GM23338 (cell line): Measurements from ENCODE around the gene DNAJC11. TPM values are rescaled to one million over a fixed set of nuclear protein-coding genes. Genes with fewer than 3 reads are reported as not detected.

ENCODE experiments used
- ATAC-seq: fragments of 200-7000 bp; cut with Tn5 transposase; 3 replicates; pipeline ENCODE4 v1.9.1; 2020
- DNase-seq: peaks from one replicate; pipeline ENCODE4 v3.0.0-alpha.2; 2015; ENCODE audit warnings: low spot score
- H2AFZ ChIP-seq: fragments of 200-600 bp; sonication (generic); 2 replicates; pipeline ENCODE4 v1.8.0; 2016; ENCODE audit warnings: antibody characterized with exemption, mild to moderate bottlenecking, moderate library complexity
- H3F3A ChIP-seq: fragments of 200-600 bp; sonication (generic); replicated peaks from 2 replicates; pipeline ENCODE4 v1.8.0; 2017; ENCODE audit warnings: antibody characterized with exemption, mixed run types, low read depth
- H3K27ac ChIP-seq: fragments of 200-600 bp; sonication (generic); 2 replicates; pipeline ENCODE4 v1.6.1; 2016; ENCODE audit warnings: low read depth
- H3K27me3 ChIP-seq: fragments of 200-600 bp; sonication (generic); 2 replicates; pipeline ENCODE4 v1.8.0; 2016; ENCODE audit warnings: mild to moderate bottlenecking, mixed run types, moderate library complexity; ENCODE audit not compliant: insufficient read depth
- H3K36me3 ChIP-seq: fragments of 200-600 bp; sonication (generic); 2 replicates; pipeline ENCODE4 v1.8.0; 2016; ENCODE audit warnings: mild to moderate bottlenecking; ENCODE audit not compliant: insufficient read depth
- H3K4me1 ChIP-seq: fragments of 200-600 bp; sonication (generic); 2 replicates; pipeline ENCODE4 v1.8.0; 2016; ENCODE audit warnings: mild to moderate bottlenecking, moderate library complexity; ENCODE audit not compliant: insufficient read depth
- H3K4me2 ChIP-seq: fragments of 200-600 bp; sonication (generic); 2 replicates; pipeline ENCODE4 v1.7.1; 2017; ENCODE audit warnings: mixed run types
- H3K4me3 ChIP-seq: fragments of 200-600 bp; sonication (generic); 2 replicates; pipeline ENCODE4 v1.6.1; 2016; ENCODE audit warnings: mixed run types
- H3K79me2 ChIP-seq: fragments of 200-600 bp; sonication (generic); replicated peaks from 2 replicates; pipeline ENCODE4 v1.8.0; 2017; ENCODE audit warnings: mild to moderate bottlenecking; ENCODE audit not compliant: insufficient read depth
- H3K9me2 ChIP-seq: fragments of 200-600 bp; sonication (generic); 2 replicates; pipeline ENCODE4 v1.8.0; 2017; ENCODE audit not compliant: insufficient read depth
- H4K20me1 ChIP-seq: fragments of 200-600 bp; sonication (generic); replicated peaks from 2 replicates; pipeline ENCODE4 v1.8.0; 2017; ENCODE audit warnings: mild to moderate bottlenecking; ENCODE audit not compliant: insufficient read depth
- H3K27ac Mint-ChIP-seq: 2 replicates; pipeline ENCODE4 v1.8.0; 2020; ENCODE audit warnings: inconsistent platforms, mild to moderate bottlenecking, moderate library complexity, mixed read lengths
- H3K27me3 Mint-ChIP-seq: 3 replicates; pipeline ENCODE4 v1.8.0; 2022; ENCODE audit warnings: low read depth, mild to moderate bottlenecking, moderate library complexity, mixed read lengths, inconsistent platforms; ENCODE audit not compliant: insufficient read depth, poor library complexity
- H3K36me3 Mint-ChIP-seq: 3 replicates; pipeline ENCODE4 v1.8.0; 2021; ENCODE audit warnings: low read depth, mild to moderate bottlenecking, inconsistent platforms, moderate library complexity, mixed read lengths
- H3K4me1 Mint-ChIP-seq: 3 replicates; pipeline ENCODE4 v1.8.0; 2020; ENCODE audit warnings: mild to moderate bottlenecking, inconsistent platforms, mixed read lengths
- H3K4me3 Mint-ChIP-seq: 3 replicates; pipeline ENCODE4 v1.8.0; 2021; ENCODE audit warnings: moderate library complexity, mild to moderate bottlenecking, inconsistent platforms, mixed read lengths
- H3K9me3 Mint-ChIP-seq: 3 replicates; pipeline ENCODE4 v1.8.0; 2020; ENCODE audit warnings: moderate library complexity, mild to moderate bottlenecking, inconsistent platforms, mixed read lengths
- CREB1 ChIP-seq: fragments of 250-450 bp; sonication (Bioruptor Pico); IDR thresholded peaks from 2 replicates; pipeline ENCODE4 v1.5.0; 2020; ENCODE audit warnings: low read depth, mild to moderate bottlenecking, moderate library complexity
- EZH2 ChIP-seq: fragments of 200-600 bp; sonication (generic); IDR thresholded peaks from one replicate; pipeline ENCODE4 v1.8.0; 2017; ENCODE audit warnings: antibody characterized with exemption, mild to moderate bottlenecking, low read depth; ENCODE audit not compliant: unreplicated experiment
- EZH2phosphoT487 ChIP-seq: fragments of 200-600 bp; sonication (generic); IDR thresholded peaks from one replicate; pipeline ENCODE4 v1.8.1; 2018; ENCODE audit warnings: antibody characterized with exemption; ENCODE audit not compliant: unreplicated experiment
- JUNB ChIP-seq: IDR thresholded peaks from one replicate; pipeline ENCODE4 v1.6.1; 2016; ENCODE audit warnings: antibody characterized with exemption; ENCODE audit not compliant: unreplicated experiment
- POLR2AphosphoS5 ChIP-seq: IDR thresholded peaks from 2 replicates; pipeline ENCODE4 v1.6.1; 2016; ENCODE audit warnings: antibody characterized with exemption, low read depth
- STAT1 ChIP-seq: IDR thresholded peaks from one replicate; pipeline ENCODE4 v1.6.1; 2016; ENCODE audit warnings: antibody characterized with exemption; ENCODE audit not compliant: unreplicated experiment
- ZNF114 ChIP-seq: fragments of 250-450 bp; sonication (Bioruptor Pico); IDR thresholded peaks from 2 replicates; pipeline ENCODE4 v1.5.0; 2020; ENCODE audit warnings: mild to moderate bottlenecking, moderate library complexity
- ZNF331 ChIP-seq: fragments of 250-450 bp; sonication (Bioruptor Pico); IDR thresholded peaks from 2 replicates; pipeline ENCODE4 v1.5.0; 2020; ENCODE audit warnings: low read depth, mild to moderate bottlenecking, moderate library complexity
- polyA plus RNA-seq: library from polyadenylated mRNA; unstranded; fragments of >200 nt; fragmentation: Nextera tagmentation; extraction: Ambion mirVana; gene quantifications from 2 replicates; pipeline ENCODE4 v1.2.1, GENCODE V29; 2016
- total RNA-seq: library from RNA; depleted of rRNA; stranded (reverse); fragments of >200 nt; shearing (Covaris generic); gene quantifications from 2 replicates; pipeline ENCODE4 v1.2.3, GENCODE V29; 2014
- TF ChIP-seq, protein P1 (sequence below): IDR thresholded peaks from one replicate; pipeline ENCODE4 v1.6.1; 2018; ENCODE audit warnings: antibody characterized with exemption; ENCODE audit not compliant: unreplicated experiment
- TF ChIP-seq, protein P2 (sequence below): IDR thresholded peaks from 2 replicates; pipeline ENCODE4 v1.6.1; 2016; ENCODE audit warnings: antibody characterized with exemption
- TF ChIP-seq, protein P3 (sequence below), 2 experiments: fragments of 200-600 bp in 1 of 2; sonication (generic) in 1 of 2; conservative IDR thresholded peaks; 2 replicates each; pipeline versions ENCODE4 v1.5.1 to v1.6.1; 2016 to 2017; ENCODE audit warnings: antibody characterized with exemption in 2 of 2, low read depth in 2 of 2, mild to moderate bottlenecking in 2 of 2, moderate library complexity in 1 of 2

Gene DNAJC11
- total and polyA plus RNA-seq, 2 experiments from 2014 or later = 48.4 to 67.2 TPM

DNA sequence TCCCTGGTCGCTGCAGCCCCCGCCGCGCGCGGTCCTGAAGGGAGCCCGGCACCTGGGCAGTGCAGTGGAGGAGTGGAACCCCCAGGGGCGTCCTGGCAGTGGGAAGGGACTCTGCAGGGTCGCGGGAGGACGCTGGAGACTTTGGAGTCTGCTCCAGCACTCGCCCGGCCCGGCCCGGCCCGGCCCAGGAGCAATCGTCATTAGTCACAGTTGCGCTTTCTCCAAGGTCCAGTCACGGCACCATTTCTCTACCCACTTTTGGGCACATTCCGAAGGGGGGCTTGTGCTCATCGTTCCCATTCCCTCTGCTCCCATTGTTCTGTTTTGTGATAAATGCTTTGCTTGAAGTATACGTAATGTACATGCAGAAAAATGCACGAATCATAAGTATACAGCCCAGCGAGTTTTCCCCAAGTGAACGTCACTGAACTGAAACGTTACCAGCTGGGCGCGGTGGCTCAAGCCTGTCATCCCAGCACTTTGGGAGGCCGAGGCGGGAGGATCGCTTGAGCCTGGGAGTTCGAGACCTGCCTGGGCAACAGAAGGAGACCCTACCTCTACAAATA lies 75.9 kb downstream of the DNAJC11 start (continued):
- TF ChIP-seq, protein P1, sequence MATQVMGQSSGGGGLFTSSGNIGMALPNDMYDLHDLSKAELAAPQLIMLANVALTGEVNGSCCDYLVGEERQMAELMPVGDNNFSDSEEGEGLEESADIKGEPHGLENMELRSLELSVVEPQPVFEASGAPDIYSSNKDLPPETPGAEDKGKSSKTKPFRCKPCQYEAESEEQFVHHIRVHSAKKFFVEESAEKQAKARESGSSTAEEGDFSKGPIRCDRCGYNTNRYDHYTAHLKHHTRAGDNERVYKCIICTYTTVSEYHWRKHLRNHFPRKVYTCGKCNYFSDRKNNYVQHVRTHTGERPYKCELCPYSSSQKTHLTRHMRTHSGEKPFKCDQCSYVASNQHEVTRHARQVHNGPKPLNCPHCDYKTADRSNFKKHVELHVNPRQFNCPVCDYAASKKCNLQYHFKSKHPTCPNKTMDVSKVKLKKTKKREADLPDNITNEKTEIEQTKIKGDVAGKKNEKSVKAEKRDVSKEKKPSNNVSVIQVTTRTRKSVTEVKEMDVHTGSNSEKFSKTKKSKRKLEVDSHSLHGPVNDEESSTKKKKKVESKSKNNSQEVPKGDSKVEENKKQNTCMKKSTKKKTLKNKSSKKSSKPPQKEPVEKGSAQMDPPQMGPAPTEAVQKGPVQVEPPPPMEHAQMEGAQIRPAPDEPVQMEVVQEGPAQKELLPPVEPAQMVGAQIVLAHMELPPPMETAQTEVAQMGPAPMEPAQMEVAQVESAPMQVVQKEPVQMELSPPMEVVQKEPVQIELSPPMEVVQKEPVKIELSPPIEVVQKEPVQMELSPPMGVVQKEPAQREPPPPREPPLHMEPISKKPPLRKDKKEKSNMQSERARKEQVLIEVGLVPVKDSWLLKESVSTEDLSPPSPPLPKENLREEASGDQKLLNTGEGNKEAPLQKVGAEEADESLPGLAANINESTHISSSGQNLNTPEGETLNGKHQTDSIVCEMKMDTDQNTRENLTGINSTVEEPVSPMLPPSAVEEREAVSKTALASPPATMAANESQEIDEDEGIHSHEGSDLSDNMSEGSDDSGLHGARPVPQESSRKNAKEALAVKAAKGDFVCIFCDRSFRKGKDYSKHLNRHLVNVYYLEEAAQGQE = no peak

DNA sequence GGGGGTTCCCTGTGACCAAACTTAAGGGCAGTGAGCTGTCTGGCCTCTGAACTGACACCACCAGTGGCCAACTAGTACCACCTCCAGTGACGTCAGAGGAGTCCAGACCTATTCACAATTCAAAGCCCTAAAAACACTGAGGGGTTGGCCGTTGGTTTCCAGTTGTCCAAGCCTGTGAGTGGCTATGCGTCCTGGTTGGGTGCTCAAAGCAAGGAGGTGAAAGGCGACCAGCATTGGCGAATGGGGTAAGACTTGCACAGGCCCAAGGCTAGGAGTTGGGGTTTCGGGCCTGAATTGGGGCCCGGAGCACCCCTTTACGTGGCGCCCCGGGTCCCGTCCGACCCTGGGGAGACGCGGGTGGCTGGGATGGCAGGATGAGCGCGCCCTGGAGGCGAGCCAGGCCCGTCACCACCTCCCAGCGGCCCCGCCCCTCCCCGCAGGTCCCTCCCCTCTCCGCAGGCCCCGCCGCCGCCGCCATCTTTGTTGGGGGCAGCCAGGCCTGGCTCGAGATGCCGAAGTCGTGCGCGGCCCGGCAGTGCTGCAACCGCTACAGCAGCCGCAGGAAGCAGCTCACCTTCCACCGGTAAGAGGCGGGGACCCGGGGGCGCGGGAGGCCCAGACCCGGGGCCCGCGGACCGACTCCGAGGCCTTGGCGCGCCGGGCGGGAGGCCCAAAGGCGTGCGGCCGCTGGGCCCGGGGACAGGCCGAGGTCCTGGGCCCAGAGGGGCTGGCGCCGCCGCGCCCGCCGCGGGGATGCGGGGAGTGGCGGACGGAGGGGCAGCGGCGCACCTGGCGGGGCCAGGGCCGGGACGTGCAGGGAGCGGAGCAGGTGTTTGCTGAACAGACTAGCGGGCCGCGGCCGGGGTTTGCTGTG lies 76.7 kb downstream of the DNAJC11 start, which contains the start of gene THAP3:
TSS of gene THAP3 (plus strand) at position 159 of the 874 bp plus-strand sequence. CDS start at position 510, 351 bp downstream.
- Histone ChIP-seq H3K4me3 (peak within 1 kb of the TSS; percentile 77), H3K36me3 (peaks cover 14% of the 10 kb centered on the region), H3K27ac (peak within 1 kb of the TSS; percentile 88), H4K20me1 (peaks cover 40% of the 10 kb centered on the region), H2AFZ (0 out of 2 replicates have a peak within 1 kb of the TSS, but pooled peaks have one; percentile 9), H3K79me2 (peaks cover 58% of the 10 kb centered on the region), H3K27me3 (no peaks in the 10 kb centered on the region), H3F3A (peaks cover 34% of the 10 kb centered on the region), H3K4me1 (peaks cover 10% of the 10 kb centered on the region), H3K9me2 (no peaks in the 10 kb centered on the region), H3K4me2 (peak within 1 kb of the TSS; percentile 90)
- peaks cover 48% of the 10 kb centered on the region for H3K36me3 Mint-ChIP-seq
- ATAC-seq (peak; percentile 89), DNase-seq (peak; percentile 93)
- H3K4me1 Mint-ChIP-seq = peaks cover 20% of the 10 kb centered on the region
- peaks cover 13% of the 10 kb centered on the region for H3K27me3 Mint-ChIP-seq
- peak within 1 kb of the TSS; percentile 80 for H3K27ac Mint-ChIP-seq
- peak within 1 kb of the TSS; percentile 89 for H3K4me3 Mint-ChIP-seq
- no peaks in the 10 kb centered on the region for H3K9me3 Mint-ChIP-seq
- no peak for TF ChIP-seq ZNF114 (CRISPR knock-in tag)
- no peak for TF ChIP-seq STAT1
- TF ChIP-seq, protein P2, sequence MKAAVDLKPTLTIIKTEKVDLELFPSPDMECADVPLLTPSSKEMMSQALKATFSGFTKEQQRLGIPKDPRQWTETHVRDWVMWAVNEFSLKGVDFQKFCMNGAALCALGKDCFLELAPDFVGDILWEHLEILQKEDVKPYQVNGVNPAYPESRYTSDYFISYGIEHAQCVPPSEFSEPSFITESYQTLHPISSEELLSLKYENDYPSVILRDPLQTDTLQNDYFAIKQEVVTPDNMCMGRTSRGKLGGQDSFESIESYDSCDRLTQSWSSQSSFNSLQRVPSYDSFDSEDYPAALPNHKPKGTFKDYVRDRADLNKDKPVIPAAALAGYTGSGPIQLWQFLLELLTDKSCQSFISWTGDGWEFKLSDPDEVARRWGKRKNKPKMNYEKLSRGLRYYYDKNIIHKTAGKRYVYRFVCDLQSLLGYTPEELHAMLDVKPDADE = 0 out of 2 replicates have a peak, but pooled peaks have one; percentile 33
- peak; percentile 61 for TF ChIP-seq POLR2AphosphoS5
- TF ChIP-seq EZH2phosphoT487 = no peak
- no peak for TF ChIP-seq JUNB
- peak; percentile 90 for TF ChIP-seq CREB1
- no peak for TF ChIP-seq ZNF331
- TF ChIP-seq EZH2 = no peak
- TF ChIP-seq, protein P1 = no peak
- TF ChIP-seq, protein P3, sequence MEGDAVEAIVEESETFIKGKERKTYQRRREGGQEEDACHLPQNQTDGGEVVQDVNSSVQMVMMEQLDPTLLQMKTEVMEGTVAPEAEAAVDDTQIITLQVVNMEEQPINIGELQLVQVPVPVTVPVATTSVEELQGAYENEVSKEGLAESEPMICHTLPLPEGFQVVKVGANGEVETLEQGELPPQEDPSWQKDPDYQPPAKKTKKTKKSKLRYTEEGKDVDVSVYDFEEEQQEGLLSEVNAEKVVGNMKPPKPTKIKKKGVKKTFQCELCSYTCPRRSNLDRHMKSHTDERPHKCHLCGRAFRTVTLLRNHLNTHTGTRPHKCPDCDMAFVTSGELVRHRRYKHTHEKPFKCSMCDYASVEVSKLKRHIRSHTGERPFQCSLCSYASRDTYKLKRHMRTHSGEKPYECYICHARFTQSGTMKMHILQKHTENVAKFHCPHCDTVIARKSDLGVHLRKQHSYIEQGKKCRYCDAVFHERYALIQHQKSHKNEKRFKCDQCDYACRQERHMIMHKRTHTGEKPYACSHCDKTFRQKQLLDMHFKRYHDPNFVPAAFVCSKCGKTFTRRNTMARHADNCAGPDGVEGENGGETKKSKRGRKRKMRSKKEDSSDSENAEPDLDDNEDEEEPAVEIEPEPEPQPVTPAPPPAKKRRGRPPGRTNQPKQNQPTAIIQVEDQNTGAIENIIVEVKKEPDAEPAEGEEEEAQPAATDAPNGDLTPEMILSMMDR (conservative IDR thresholded peaks at IDR 0.05; ENCODE audit: low read depth in 2 of 2) = peak; percentile 25 to 42; a peak in 3 of 4 replicates
